ENCODE measurements around the gene BAX. TPM values are rescaled to one million over a fixed set of nuclear protein-coding genes. Genes with fewer than 3 reads are reported as not detected.
A peak's percentile ranks its signal among the peaks of the same experiment; 100 is the strongest.

BAX gene
- total RNA-seq, 1 donor from 2014 or later = 182 TPM

GRCh38 chr19:48994035-48994386 is 39.3 kb downstream of the BAX start:
- intact Hi-C loops (cut with DNase I) = loop anchor here (5.0 kb wide), 1 partner anchor 153 kb away; no protein-coding TSS in a partner anchor
- Histone ChIP-seq H3K36me3 (peaks cover 3 to 8% of the 10 kb centered on the region in 2 donors), H3K27me3 (no peaks in the 10 kb centered on the region), H3K4me1 (peaks cover 21 to 26% of the 10 kb centered on the region in 2 donors), H3K27ac (peak overlapping the region; percentile 94), H3K4me3 (peak overlapping the region; percentile 47 to 81), H3K9me3 (no peaks in the 10 kb centered on the region)
- TF ChIP-seq CTCF (IDR thresholded peaks at IDR 0.05) = no peak
- no peak for DNase-seq (ENCODE audit: low spot score in 2 of 2)

- DNase-seq (ENCODE audit: low spot score in 2 of 2) = no peak
- TF ChIP-seq CTCF (IDR thresholded peaks at IDR 0.05) = peak in 1 of 3 experiments; percentile 20
- no peaks in the 10 kb centered on the region for H3K9me3 ChIP-seq
- peaks cover 7 to 8% of the 10 kb centered on the region in 2 donors for H3K36me3 ChIP-seq
- intact Hi-C loops (cut with DNase I) = no loop called here
- no peak overlapping the region for H3K4me3 ChIP-seq
- H3K27ac ChIP-seq = no peak overlapping the region
- peaks cover 7 to 9% of the 10 kb centered on the region in 2 donors for H3K4me1 ChIP-seq
- H3K27me3 ChIP-seq = no peaks in the 10 kb centered on the region
These were observed 43.3 kb downstream of the BAX start for GRCh38 chr19:48997972-48998371.

GRCh38 chr19:48999481-49000325 is 45.0 kb downstream of the BAX start:
- Histone ChIP-seq H3K27me3 (no peaks in the 10 kb centered on the region), H3K36me3 (peaks cover 22 to 24% of the 10 kb centered on the region in 2 donors), H3K4me1 (peaks cover 0 to 3% of the 10 kb centered on the region in 2 donors), H3K9me3 (no peaks in the 10 kb centered on the region), H3K27ac (no peak overlapping the region), H3K4me3 (no peak overlapping the region)
- intact Hi-C loops (cut with DNase I) = no loop called here
- peak; percentile 23 to 51 (median 32) for TF ChIP-seq CTCF (IDR thresholded peaks at IDR 0.05)
- DNase-seq (ENCODE audit: low spot score in 2 of 2) = no peak

GRCh38 chr19:49004133-49004532 is 49.5 kb downstream of the BAX start:
- intact Hi-C loops (cut with DNase I) = no loop called here
- Histone ChIP-seq H3K36me3 (peaks cover 54 to 58% of the 10 kb centered on the region in 2 donors), H3K27me3 (no peaks in the 10 kb centered on the region), H3K27ac (no peak overlapping the region), H3K4me3 (no peak overlapping the region), H3K9me3 (no peaks in the 10 kb centered on the region), H3K4me1 (no peaks in the 10 kb centered on the region)
- no peak for TF ChIP-seq CTCF (IDR thresholded peaks at IDR 0.05)
- no peak for DNase-seq (ENCODE audit: low spot score in 2 of 2)

GRCh38 chr19:49004964-49005614 is 50.4 kb downstream of the BAX start:
- TF ChIP-seq CTCF (IDR thresholded peaks at IDR 0.05) = no peak
- H3K27me3 ChIP-seq = no peaks in the 10 kb centered on the region
- intact Hi-C loops (cut with DNase I) = no loop called here
- no peak for DNase-seq (ENCODE audit: low spot score in 2 of 2)
- no peaks in the 10 kb centered on the region for H3K4me1 ChIP-seq
- no peak overlapping the region for H3K27ac ChIP-seq
- H3K9me3 ChIP-seq = no peaks in the 10 kb centered on the region
- H3K36me3 ChIP-seq = peaks cover 60 to 67% of the 10 kb centered on the region in 2 donors
- no peak overlapping the region for H3K4me3 ChIP-seq

All from ascending aorta (tissue), 2 donors.